GM12891 (cell line): ENCODE measurements around the gene SULT1E1.

Experiments used
- PAX5 ChIP-seq: IDR thresholded peaks from 2 replicates; pipeline ENCODE4 v1.6.1; 2011; ENCODE audit warnings: low read length, moderate library complexity, mild to moderate bottlenecking; ENCODE audit not compliant: insufficient read depth, severe bottlenecking
- POLR2A ChIP-seq: IDR thresholded peaks from 2 replicates; pipeline ENCODE4 v1.6.1; 2011; ENCODE audit warnings: low read depth, low read length, control low read depth
- POLR2AphosphoS5 ChIP-seq: IDR thresholded peaks from 2 replicates; pipeline ENCODE4 v1.6.1; 2011; ENCODE audit warnings: low read depth, low read length, control low read depth
- SPI1 ChIP-seq: IDR thresholded peaks from 2 replicates; pipeline ENCODE4 v1.6.1; 2011; ENCODE audit warnings: low read depth, low read length, control low read depth
- TAF1 ChIP-seq: IDR thresholded peaks from 2 replicates; pipeline ENCODE4 v1.6.1; 2011; ENCODE audit warnings: low read depth, low read length, control low read depth

- TF ChIP-seq POLR2A (no peak), TAF1 (no peak), POLR2AphosphoS5 (no peak), SPI1 (no peak), PAX5 (no peak)
These were observed 21.0 kb downstream of the SULT1E1 start for GRCh38 chr4:69838977-69839376.
